Measurements from ENCODE around the gene TMOD1. TPM values are rescaled to one million over a fixed set of nuclear protein-coding genes. Genes with fewer than 3 reads are reported as not detected.
"Not testable (repeated sequence)": the region's sequence is repeated elsewhere in the genome, so short reads cannot be mapped to it uniquely, and the experiment has no call there.

The TMOD1 gene
- polyA plus RNA-seq, 1 donor = 151 TPM

GRCh38 chr9:97565262-97565661 is 63.8 kb downstream of the TMOD1 start:
- no peak for DNase-seq (ENCODE audit: low read depth)

GRCh38 chr9:97567182-97567893 is 65.9 kb downstream of the TMOD1 start:
- DNase-seq (ENCODE audit: low read depth) = no peak

- no peak for DNase-seq (ENCODE audit: low read depth)
Measured at GRCh38 chr9:97567894-97568202, 66.4 kb downstream of the TMOD1 start.

GRCh38 chr9:97568461-97569275 is 67.2 kb downstream of the TMOD1 start:
- DNase-seq (ENCODE audit: low read depth) = no peak

GRCh38 chr9:97570899-97571298 is 69.4 kb downstream of the TMOD1 start:
- DNase-seq (ENCODE audit: low read depth) = no peak

- DNase-seq (ENCODE audit: low read depth) = no peak
Measured at GRCh38 chr9:97571664-97572063, 70.2 kb downstream of the TMOD1 start.

GRCh38 chr9:97572196-97572891 is 70.9 kb downstream of the TMOD1 start:
- no peak for DNase-seq (ENCODE audit: low read depth)

GRCh38 chr9:97572892-97573365 is 71.5 kb downstream of the TMOD1 start:
- DNase-seq (ENCODE audit: low read depth) = no peak

GRCh38 chr9:97573482-97574073 is 72.1 kb downstream of the TMOD1 start:
- no peak for DNase-seq (ENCODE audit: low read depth)

- DNase-seq (ENCODE audit: low read depth) = not testable (repeated sequence)
Measured at GRCh38 chr9:97574101-97574571, 72.7 kb downstream of the TMOD1 start.

- not testable (repeated sequence) for DNase-seq (ENCODE audit: low read depth)
Measured at GRCh38 chr9:97574921-97575672, 73.6 kb downstream of the TMOD1 start.

GRCh38 chr9:97575673-97576200 is 74.3 kb downstream of the TMOD1 start:
- no peak for DNase-seq (ENCODE audit: low read depth)

GRCh38 chr9:97577051-97577450 is 75.6 kb downstream of the TMOD1 start:
- DNase-seq (ENCODE audit: low read depth) = no peak

GRCh38 chr9:97578846-97579245 is 77.4 kb downstream of the TMOD1 start:
- no peak for DNase-seq (ENCODE audit: low read depth)

- DNase-seq (ENCODE audit: low read depth) = no peak
Measured at GRCh38 chr9:97579914-97580313, 78.4 kb downstream of the TMOD1 start.

GRCh38 chr9:97581590-97581989 is 80.1 kb downstream of the TMOD1 start:
- DNase-seq (ENCODE audit: low read depth) = not testable (repeated sequence)

GRCh38 chr9:97584778-97585177 is 83.3 kb downstream of the TMOD1 start:
- not testable (repeated sequence) for DNase-seq (ENCODE audit: low read depth)

GRCh38 chr9:97586909-97587308 is 85.4 kb downstream of the TMOD1 start:
- not testable (repeated sequence) for DNase-seq (ENCODE audit: low read depth)

- DNase-seq (ENCODE audit: low read depth) = no peak
Measured at GRCh38 chr9:97591535-97591934, 90.1 kb downstream of the TMOD1 start.

GRCh38 chr9:97592126-97592525 is 90.7 kb downstream of the TMOD1 start:
- DNase-seq (ENCODE audit: low read depth) = no peak

- no peak for DNase-seq (ENCODE audit: low read depth)
Measured at GRCh38 chr9:97593960-97594359, 92.5 kb downstream of the TMOD1 start.
